ENCODE data around the gene LAMB1. TPM values are rescaled to one million over a fixed set of nuclear protein-coding genes. Genes with fewer than 3 reads are reported as not detected.

Gene LAMB1
- total RNA-seq, 1 donor from 2014 or later = 31.4 TPM

DNA sequence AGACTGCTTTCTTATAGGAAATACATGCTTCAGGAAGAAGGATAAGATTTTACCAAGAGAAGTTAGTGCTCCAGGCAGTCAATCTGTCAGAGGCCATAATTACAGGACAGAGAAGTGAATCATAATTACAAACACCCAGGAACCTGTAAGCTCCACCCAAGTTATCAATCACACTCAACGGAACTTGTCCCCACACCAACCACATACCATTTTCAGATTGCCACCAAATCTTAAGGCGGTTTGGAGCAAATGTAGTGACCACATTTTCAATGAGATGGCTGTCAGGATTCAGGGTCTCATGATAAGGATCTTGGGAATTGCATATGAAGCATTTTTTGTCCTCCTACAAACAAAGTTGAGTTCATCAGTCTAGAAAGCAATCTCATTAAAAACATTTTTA lies 4.8 kb downstream of the LAMB1 start:
- no peak for DNase-seq

DNA sequence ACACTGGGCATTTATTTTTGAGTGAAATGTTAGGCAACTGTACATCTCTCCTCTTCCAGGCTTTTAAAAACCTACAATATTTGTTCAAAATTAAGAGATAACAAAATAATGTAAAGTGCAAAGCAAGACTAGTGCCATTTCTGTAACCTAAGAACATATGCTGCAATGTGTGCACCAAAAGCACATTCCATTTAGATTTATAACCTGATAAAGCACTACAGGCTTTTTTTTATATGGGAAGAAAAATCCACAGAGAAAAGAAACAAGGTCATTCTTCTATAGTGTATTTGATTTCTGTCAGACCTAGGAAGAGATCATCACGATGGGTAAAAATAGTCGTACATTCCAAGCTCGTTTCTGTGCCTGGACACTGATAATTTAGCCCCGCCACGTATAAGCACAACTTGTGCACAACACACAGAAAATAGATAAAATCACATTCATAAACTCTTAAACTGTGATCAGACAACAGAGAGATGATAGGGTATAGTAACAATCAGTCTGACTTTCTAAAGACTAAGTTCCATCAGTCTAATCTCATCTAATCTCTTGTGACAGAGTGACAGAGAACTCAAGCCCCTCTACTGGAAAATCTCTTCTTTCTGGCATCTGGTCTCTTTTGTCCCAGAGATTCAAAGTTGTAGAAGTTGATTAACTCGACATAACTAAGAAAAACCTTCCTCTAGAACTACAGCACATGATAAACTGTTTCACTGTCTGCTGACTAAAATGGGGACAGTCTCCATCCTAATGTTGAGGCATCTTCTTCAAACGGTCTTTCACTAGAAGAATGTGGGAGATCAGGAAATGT lies 6.7 kb downstream of the LAMB1 start:
- no peak for DNase-seq

DNA sequence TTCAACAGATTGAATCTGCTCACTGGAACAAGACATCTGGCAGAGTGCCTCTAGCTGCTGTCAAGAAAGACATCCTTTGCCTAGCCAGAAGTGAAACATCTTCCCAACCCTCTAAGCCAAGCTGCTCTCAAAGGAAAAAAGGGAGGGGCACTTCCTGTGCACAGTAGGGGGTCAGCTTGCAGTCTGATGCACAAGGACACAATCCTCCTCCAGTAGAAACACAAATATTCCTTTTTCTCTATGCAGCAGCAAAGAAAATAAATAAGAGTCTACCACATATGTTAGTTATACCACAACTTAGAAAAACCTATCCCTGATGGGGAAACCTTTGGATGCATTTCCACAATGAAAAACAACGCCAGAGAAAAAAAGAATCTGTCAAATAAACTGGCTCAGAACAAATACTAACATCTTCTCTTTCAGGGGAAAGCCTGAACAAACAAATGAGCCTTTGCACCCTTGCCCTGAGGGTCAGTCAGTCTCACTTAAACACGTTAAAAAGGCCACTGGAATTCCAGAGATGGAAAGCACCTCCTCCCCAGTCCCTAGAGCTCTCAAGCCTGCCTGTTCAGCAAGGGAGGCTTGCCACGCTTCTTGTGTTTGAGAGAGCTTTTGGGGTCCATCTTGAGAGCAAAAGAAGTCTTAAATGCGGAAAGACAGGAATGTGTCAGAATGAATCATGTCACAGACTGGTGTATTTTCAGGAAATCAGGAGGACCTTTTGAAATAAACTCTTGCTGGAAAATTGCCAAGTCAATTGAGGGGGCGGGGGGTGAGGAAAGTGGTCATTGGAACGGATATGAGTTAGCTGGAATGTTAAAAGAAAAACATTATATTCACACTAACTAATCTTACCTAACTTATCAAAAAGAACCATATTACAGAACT lies 7.5 kb downstream of the LAMB1 start:
- DNase-seq = no peak

DNA sequence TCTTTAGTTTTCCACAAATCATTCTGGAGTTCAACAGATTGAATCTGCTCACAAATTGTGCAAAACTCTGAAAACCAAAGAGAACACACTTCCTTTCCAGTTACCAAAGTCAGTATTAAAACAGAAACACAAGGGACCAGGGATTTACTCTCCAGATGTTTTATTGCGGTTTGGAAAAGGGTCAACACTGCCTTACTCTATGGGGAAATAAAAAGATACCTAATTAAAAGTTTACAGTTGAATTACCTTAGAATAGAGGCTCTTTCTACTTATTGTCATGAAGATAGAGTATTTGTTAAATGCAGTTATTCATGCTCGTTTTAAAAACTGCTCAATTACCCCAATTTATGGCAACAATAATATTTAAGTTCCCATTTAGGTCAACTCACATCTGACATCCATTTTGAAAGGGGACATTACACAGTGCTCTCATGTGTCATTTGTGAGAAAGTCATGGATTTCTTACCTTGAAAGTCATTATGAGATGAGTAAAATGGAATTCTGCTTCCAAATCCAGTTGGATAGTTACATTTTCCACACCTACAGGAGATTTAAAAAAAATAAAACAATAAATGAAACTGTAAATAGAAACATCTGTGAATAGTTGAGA lies 8.4 kb downstream of the LAMB1 start:
- DNase-seq = no peak

DNA sequence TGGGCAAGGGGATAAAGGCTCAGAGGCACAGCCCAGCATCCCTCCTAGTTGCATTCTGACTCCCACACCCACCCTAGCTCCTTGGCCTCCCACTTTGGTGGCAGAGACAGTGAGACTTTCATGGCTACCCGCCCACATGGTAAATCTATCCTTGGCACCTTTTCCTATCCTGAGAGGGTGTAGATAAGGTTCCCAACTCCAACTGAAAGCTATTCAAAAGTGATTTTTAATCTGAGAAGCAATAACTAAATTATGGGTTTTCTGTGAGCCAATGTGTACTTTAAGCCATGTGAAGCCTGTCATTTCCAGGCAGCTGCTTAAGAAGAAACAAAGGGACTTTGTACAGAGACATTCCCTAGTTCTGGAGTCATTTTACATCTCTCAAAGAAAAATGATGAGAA lies 9.1 kb downstream of the LAMB1 start:
- no peak for DNase-seq

DNA sequence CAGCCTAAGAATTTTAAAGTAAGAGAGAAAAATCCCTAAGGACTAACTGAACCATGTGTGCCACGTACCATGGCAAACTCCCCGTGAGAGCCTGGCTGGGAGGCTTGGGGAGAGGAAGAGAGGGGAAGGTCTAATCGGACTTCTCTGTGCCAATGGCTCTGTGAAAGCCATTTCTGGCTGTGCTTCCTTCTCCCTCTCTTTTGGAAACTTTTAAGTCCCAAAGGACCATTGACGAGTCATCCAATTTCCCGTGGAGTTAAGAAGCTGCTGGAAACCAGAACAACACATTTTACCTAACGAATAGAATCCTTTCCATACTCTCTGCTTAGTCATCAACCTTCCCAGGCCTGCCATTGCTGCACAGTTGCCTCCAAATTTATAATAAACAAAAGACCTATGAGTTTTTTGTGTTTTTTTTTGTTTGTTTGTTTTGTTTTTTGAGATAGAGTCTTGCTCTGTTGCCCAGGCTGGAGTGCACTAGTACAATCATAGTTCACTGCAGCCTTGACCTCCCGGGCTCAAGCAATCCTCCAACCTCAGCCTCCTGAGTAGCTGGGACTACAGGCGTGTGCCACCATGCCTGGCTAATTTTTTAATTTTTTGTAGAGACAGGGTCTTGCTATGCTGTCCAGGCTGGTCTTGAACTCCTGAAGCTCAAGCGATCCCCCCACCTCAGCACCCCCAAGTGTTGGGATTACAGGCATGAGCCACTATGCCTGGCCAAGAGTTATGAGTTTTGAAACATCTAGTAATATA lies 13.2 kb downstream of the LAMB1 start:
- no peak for DNase-seq

DNA sequence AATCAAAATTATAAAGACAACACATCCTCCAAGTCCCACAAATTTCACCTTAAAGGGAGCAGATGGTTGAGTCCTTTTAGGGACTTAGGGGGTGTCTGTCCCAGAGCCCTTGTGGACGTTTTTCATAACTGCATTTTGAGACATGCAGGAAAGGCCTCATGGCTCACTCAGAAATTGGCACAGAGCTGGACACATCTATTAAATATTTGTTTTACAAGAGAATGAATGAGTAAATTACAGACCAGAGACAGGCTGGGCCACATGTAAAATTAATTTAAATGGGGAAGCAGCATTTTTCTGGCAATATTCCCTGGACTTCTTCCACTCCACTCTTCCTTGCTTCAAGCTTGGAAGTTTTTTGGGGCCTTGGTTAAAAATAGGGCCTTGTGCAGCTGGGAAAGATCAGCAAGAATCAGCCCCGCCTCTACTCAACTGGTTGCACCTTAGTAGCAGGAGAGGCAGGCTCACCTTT lies 20.0 kb downstream of the LAMB1 start:
- no peak for DNase-seq

DNA sequence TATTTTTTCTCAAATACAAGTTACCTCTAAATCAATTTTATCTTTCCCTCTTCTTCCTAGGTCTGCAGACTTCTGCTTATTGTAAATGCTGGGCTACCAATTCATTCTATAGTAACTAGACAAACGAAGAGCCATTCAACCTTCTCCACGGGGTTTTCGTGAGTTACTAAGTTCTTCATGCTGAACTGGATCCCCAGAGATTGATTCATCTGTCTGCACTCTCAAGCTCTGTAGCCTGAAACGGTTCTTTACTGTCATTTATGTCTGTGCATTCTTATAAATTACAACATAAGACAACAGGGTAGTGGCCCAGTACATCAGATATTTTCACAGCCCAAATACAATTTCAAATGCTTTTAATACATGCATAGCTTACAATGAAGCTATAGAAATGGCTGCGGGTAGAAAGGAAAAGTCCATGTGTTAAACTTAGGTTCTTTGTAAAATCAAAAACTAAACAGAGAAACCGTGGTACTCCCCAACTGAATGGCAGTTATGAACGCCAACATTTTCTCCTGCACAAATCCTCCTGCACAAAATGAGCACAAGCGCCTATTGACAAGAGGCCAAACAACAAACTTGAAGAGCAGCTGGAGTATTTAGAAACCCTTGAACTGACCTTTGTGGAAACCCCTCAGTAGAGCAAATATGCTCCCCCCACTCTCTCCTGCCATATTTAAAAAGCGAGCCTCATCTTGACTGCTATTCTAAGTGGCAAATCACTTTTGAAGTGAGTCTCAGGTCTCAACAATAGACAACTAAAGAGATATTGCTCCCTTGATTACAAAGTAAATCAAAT lies 20.7 kb downstream of the LAMB1 start:
- DNase-seq = no peak

DNA sequence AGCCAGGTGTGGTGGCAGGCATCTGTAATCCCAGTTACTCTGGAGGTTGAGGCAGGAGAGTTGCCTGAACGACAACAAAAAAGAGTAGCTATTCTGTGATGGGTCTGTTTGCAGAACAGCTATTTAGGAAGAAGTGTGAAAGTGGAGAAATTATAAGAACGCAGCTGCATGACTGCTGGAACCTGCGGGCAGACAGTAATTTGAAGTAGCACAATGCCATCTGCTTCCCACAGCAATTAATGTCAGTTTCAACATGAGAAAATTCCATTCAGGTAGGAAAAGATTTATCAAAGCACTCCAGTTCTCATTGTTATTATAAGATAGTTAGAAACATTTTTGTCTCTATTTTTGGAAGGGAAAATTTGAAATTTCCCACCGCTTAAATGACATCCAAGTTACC lies 21.5 kb downstream of the LAMB1 start:
- no peak for DNase-seq

DNA sequence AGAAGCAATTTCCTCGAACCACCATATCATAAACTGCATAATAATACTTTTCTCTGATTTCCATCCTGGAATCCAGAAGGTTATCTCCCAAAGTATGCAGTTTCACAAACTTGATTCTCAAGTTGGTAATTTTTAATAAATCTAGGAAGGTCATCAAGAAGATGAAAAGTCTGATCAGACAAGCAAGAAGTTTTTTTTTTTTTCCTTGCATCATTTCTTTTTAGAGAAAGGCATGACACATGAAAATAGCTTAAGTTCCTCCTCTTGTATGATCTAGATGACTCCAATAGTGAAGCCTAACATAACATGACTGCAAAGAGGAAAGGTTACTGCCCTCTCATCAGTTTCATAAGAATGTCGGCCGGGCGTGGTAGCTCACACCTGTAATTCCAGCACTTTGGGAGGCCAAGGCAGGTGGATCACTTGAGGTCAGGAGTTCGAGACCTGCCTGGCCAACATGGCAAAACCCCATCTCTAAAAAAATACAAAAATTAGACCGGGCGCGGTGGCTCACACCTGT lies 22.2 kb downstream of the LAMB1 start:
- no peak for DNase-seq

DNA sequence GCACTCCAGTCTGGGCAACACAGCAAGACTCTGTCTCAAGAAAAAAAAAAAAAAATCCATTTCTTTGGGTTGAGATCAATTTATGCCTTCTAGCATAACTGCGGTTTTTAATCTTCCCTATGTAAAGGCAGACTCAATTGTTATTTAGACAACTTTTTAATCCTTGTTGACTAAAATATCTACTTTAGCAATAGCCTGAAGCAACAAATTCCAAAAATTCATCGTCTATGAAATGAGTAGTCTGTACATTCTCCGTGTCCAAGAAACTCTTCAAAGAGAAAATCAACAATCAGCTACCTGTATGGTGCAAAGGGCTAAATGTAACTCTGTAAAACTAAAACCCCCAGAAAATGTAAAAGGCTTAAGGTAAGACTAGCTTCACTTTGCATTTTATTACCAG lies 22.8 kb downstream of the LAMB1 start:
- no peak for DNase-seq

DNA sequence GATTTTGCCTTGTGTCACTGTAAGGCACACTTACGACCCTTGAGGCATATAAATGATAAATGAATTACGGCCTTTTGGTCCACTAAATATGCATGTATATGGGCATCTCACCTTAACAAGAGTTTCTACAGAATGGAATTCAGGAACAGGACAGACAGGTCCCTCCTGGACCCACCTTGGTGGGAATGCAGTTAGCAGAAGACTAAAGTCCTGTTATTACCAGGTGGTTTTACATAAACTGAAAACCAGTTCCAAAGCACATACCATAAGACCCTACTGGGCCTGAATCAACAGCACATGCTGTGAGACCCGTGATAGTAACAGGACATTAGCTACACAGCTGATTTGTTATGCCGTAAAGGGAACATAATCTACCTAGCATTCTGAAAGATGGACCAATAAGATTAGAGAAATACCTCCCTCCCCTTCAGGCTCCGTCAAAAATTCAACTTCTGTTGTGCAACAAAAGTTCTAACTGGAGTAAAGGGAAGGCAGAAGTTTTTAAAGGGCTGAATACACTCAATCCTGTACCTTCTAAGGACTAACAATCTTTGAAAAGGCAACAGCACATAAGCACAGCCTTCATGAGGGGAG lies 24.0 kb downstream of the LAMB1 start:
- DNase-seq = no peak

DNA sequence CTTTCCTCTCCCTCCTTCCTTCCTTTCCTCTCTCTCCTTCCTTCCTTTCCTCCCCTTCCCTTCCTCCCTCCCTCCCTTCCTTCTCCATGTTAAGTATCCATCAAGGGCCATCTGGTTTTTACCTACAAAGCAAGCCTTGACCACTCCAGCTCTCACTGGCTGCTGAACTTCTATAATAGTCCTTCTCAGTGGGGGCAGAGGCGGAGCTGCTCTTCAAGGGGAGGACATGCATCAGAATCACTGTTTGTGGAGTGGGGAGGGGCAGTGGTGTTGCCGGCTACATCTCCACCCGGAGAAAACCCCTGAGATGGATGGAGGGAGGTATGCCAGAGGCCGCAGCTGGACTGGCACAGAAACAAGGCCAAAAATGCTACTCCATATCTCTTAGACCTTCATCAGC lies 25.9 kb downstream of the LAMB1 start:
- no peak for DNase-seq

DNA sequence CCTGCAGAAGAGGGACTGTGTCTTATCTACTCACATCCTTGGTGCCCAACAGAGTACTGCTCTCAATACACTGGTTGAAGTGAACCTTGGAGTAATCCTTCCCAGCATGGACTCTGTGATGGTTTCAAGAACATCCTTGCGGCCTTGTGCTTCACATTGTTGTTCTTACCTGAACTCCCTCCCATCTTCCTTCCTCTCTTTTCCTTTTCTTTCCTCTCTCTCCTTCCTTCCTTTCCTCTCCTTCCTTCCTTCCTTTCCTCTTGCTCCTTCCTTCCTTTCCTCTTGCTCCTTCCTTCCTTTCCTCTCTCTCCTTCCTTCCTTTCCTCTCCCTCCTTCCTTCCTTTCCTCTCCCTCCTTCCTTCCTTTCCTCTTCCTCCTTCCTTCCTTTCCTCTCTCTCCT lies 26.3 kb downstream of the LAMB1 start:
- DNase-seq = no peak

DNA sequence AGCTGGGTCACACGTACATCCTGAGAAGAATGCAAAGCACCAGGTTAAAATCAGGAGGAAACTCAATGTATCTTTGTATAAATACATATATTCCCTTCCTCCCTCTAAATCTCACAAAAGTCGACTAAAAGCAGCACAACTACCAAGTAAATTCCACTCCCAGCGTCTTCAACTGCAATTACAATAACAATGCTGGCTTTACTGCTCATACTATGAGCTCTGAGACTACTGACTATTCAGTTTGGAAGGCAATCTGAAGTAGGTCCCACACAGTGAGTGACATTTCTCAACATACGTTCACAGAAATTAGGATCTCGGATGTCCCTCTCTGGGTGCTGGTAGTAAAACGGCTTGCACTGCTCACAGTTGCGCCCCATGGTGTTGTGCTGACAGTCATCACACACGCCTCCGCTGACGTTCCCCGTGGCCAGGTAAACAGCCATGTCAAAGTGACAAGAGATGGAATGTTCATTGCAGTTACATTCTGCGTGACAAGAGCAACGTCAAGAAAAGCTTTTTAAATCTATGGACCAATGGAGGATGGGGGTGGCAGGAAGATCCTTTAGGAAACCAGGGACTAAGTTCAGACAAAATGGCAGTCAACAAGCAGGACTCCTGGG lies 27.5 kb downstream of the LAMB1 start:
- DNase-seq = no peak

DNA sequence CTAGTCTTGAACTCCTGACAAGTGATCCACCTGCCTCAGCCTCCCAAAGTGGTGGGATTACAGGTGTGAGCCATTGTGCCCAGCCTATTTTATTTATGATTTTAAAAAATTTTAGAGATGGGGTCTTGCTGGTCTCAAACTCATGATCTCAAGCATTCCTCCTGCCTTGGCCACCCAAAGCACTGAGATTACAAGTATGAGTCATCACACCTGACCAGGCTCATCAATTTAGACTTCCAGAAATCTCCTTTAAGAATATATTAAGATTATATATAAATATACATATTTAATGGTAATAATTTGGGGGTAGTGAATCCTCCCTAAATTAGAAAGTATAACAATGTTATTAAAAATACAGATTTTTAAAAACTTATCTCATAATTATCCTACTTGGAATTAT lies 29.1 kb downstream of the LAMB1 start:
- no peak for DNase-seq

DNA sequence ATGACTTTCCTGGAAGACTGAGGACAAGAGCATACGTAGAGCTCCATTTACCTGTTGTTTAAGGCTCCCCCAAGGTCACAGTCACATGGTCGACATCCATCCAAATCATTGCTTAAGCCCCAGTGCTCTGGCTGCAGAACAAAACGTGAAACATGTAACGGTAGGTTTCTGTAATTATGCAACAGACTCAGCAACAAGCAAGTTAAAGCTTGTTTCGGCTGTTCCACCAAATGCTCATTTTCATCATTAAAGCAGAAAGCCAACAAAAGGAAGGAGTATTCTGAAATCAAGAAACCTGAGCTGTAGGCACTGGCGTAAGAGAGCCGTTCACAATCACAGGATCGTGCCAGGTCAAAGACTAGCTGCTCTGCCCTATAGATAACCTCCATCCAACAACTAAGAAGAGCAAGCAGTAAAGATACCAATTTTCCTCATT lies 30.0 kb downstream of the LAMB1 start:
- DNase-seq = no peak

DNA sequence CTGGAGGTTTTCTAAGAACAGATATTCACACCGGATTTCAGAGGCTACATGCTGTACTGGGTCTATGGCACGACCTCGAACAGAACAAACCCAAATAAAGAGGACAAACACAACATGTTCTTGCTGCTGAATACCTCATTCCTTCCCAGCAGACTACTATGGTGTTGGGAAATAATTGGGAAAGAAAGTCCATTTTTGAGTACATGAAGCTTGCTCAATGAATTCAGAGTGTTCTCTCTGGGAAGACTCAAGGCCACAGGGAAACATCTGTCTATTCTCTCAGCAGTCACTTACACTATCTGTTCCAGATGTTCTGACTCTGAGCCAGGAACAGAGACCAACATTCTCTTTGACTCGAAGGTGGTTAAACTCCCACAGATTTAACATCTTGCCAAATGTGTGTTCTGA lies 30.9 kb downstream of the LAMB1 start:
- DNase-seq = no peak

DNA sequence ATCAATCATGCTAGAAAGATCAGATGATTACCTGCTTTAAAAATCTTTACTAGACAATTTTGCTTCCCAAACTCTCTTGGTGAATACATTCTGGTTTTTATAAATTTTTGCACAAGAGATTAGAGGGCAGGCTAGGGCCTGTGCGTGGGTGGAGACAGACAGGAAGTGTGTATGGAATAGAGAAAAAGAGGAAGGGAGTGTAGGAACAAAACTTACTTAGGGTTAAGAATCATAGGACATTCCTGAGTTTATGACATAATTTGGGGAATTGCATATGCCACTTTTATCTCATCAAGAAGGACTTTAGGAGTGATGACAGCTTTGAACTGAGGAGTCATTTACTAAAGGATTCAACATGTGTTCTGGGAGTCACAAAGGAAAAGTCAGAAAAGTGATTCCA lies 31.3 kb downstream of the LAMB1 start:
- DNase-seq = no peak

DNA sequence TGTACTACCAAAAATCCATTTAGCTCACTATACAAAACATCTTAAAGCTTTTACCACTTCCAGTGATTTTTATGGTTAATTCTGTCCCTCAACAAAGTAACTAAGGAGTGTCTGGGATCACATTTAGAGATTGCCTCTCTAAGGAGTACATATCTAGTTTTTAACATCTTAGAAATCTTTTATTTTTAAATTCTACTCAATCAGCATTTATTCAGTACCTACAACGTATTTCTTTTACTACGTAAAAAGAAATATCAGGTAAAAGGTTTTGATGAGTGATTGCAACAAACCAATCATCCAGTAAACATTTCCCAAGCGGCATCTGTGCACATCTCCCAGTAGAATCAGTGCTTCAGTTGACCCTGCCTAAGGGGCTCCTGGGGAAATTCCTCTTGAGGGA lies 31.9 kb downstream of the LAMB1 start:
- DNase-seq = no peak
